Duodenal mucosa (tissue), 2 donors: ENCODE results near the gene FOXL1.

Source experiments
- H3K27ac ChIP-seq: one replicate; pipeline ENCODE4 v1.7.0; 2013; ENCODE audit warnings: low read depth, low read length
- H3K27me3 ChIP-seq, 2 donors: one replicate each; pipeline ENCODE4 v1.7.0; 2013; ENCODE audit warnings: low read length in 2 of 2, control low read depth in 1 of 2; ENCODE audit not compliant: insufficient read depth in 2 of 2, control insufficient read depth in 1 of 2
- H3K36me3 ChIP-seq, 2 donors: one replicate each; pipeline ENCODE4 v1.7.0; 2013; ENCODE audit warnings: low read length in 2 of 2, control low read depth in 1 of 2; ENCODE audit not compliant: insufficient read depth in 2 of 2, control insufficient read depth in 1 of 2
- H3K4me1 ChIP-seq, 2 donors: one replicate each; pipeline ENCODE4 v1.7.0; 2013; ENCODE audit warnings: low read length in 2 of 2, control low read depth in 1 of 2; ENCODE audit not compliant: insufficient read depth in 2 of 2, control insufficient read depth in 1 of 2
- H3K4me3 ChIP-seq, 2 donors: one replicate each; pipeline ENCODE4 v1.7.0; 2013; ENCODE audit warnings: low read length in 2 of 2, low read depth in 1 of 2
- H3K9ac ChIP-seq, 2 donors: one replicate each; pipeline ENCODE4 v1.7.0; 2013; ENCODE audit warnings: low read length in 2 of 2, low read depth in 1 of 2
- H3K9me3 ChIP-seq, 2 donors: one replicate each; pipeline ENCODE4 v1.7.0; 2013; ENCODE audit warnings: low read length in 2 of 2, control low read depth in 1 of 2; ENCODE audit not compliant: control insufficient read depth in 1 of 2

FOXL1 gene

GRCh38 chr16:86591270-86591669 lies 12.9 kb downstream of the FOXL1 start:
- no peak overlapping the region for H3K27ac ChIP-seq
- H3K9ac ChIP-seq: no peak overlapping the region
- no peaks in the 10 kb centered on the region for H3K4me1 ChIP-seq
- H3K27me3 ChIP-seq: peaks cover 4 to 5% of the 10 kb centered on the region in 2 donors
- no peak overlapping the region for H3K4me3 ChIP-seq
- no peaks in the 10 kb centered on the region for H3K36me3 ChIP-seq
- H3K9me3 ChIP-seq: no peaks in the 10 kb centered on the region

GRCh38 chr16:86593913-86594620 lies 15.7 kb downstream of the FOXL1 start:
- peaks cover 4 to 5% of the 10 kb centered on the region in 2 donors for H3K27me3 ChIP-seq
- H3K4me1 ChIP-seq: no peaks in the 10 kb centered on the region
- no peaks in the 10 kb centered on the region for H3K9me3 ChIP-seq
- no peak overlapping the region for H3K27ac ChIP-seq
- H3K4me3 ChIP-seq: no peak overlapping the region
- H3K9ac ChIP-seq: no peak overlapping the region
- H3K36me3 ChIP-seq: no peaks in the 10 kb centered on the region

- Histone ChIP-seq H3K27me3 (peaks cover 4 to 5% of the 10 kb centered on the region in 2 donors), H3K9ac (no peak overlapping the region), H3K4me1 (no peaks in the 10 kb centered on the region), H3K4me3 (no peak overlapping the region), H3K36me3 (no peaks in the 10 kb centered on the region), H3K27ac (no peak overlapping the region), H3K9me3 (no peaks in the 10 kb centered on the region)
These were observed 16.4 kb downstream of the FOXL1 start for GRCh38 chr16:86594721-86595120.

- no peak overlapping the region for H3K4me3 ChIP-seq
- peaks cover 4 to 5% of the 10 kb centered on the region in 2 donors for H3K27me3 ChIP-seq
- no peaks in the 10 kb centered on the region for H3K9me3 ChIP-seq
- no peak overlapping the region for H3K9ac ChIP-seq
- no peaks in the 10 kb centered on the region for H3K4me1 ChIP-seq
- H3K27ac ChIP-seq: no peak overlapping the region
- H3K36me3 ChIP-seq: no peaks in the 10 kb centered on the region
These were observed 17.7 kb downstream of the FOXL1 start for GRCh38 chr16:86595983-86596605.

- H3K9me3 ChIP-seq: no peaks in the 10 kb centered on the region
- peaks cover 4 to 6% of the 10 kb centered on the region in 2 donors for H3K27me3 ChIP-seq
- no peak overlapping the region for H3K9ac ChIP-seq
- H3K4me3 ChIP-seq: no peak overlapping the region
- H3K27ac ChIP-seq: no peak overlapping the region
- no peaks in the 10 kb centered on the region for H3K36me3 ChIP-seq
- no peaks in the 10 kb centered on the region for H3K4me1 ChIP-seq
These were observed 19.0 kb downstream of the FOXL1 start for GRCh38 chr16:86597126-86597879.

GRCh38 chr16:86597880-86598606 lies 19.7 kb downstream of the FOXL1 start:
- Histone ChIP-seq H3K9ac (no peak overlapping the region), H3K27me3 (peaks cover 4 to 6% of the 10 kb centered on the region in 2 donors), H3K36me3 (no peaks in the 10 kb centered on the region), H3K4me1 (no peaks in the 10 kb centered on the region), H3K4me3 (no peak overlapping the region), H3K27ac (no peak overlapping the region), H3K9me3 (no peaks in the 10 kb centered on the region)

- Histone ChIP-seq H3K27ac (no peak overlapping the region), H3K9ac (no peak overlapping the region), H3K27me3 (peaks cover 2 to 4% of the 10 kb centered on the region in 2 donors), H3K4me1 (no peaks in the 10 kb centered on the region), H3K36me3 (no peaks in the 10 kb centered on the region), H3K9me3 (no peaks in the 10 kb centered on the region), H3K4me3 (no peak overlapping the region)
These were observed 20.5 kb downstream of the FOXL1 start for GRCh38 chr16:86598607-86599565.

GRCh38 chr16:86601356-86601755 lies 23.0 kb downstream of the FOXL1 start:
- no peak overlapping the region for H3K27ac ChIP-seq
- no peak overlapping the region for H3K4me3 ChIP-seq
- H3K4me1 ChIP-seq: no peaks in the 10 kb centered on the region

GRCh38 chr16:86602521-86602920 lies 24.2 kb downstream of the FOXL1 start:
- no peak overlapping the region for H3K27ac ChIP-seq
- H3K9me3 ChIP-seq: no peaks in the 10 kb centered on the region
- no peaks in the 10 kb centered on the region for H3K36me3 ChIP-seq
- H3K4me3 ChIP-seq: no peak overlapping the region
- H3K27me3 ChIP-seq: peaks cover 0 to 2% of the 10 kb centered on the region in 2 donors
- no peaks in the 10 kb centered on the region for H3K4me1 ChIP-seq
- H3K9ac ChIP-seq: no peak overlapping the region

More at GRCh38 chr16:86601356-86601755, 23.0 kb downstream of the FOXL1 start:
- Histone ChIP-seq H3K9ac (no peak overlapping the region), H3K9me3 (no peaks in the 10 kb centered on the region), H3K36me3 (no peaks in the 10 kb centered on the region), H3K27me3 (peaks cover 0 to 2% of the 10 kb centered on the region in 2 donors)
